ENCODE measurements around the gene MRPL55.

Gene MRPL55

GRCh38 chr1:228088586-228089498 lies 20.3 kb downstream of the MRPL55 start:
- FAIRE-seq (no peak), DNase-seq (ENCODE audit: insufficient read length) (no peak)

GRCh38 chr1:228087771-228088251 lies 21.3 kb downstream of the MRPL55 start:
- no peak for FAIRE-seq
- TF ChIP-seq POLR2A (IDR thresholded peaks at IDR 0.05; ENCODE audit: low read depth, low read length): no peak
- TF ChIP-seq POLR2AphosphoS5 (IDR thresholded peaks at IDR 0.05; ENCODE audit: low read depth, low read length): no peak
- no peak for TF ChIP-seq TAF1 (IDR thresholded peaks at IDR 0.05; ENCODE audit: borderline replicate concordance, low read depth, low read length)
- no peak for DNase-seq (ENCODE audit: insufficient read length)

More at GRCh38 chr1:228088586-228089498, 20.3 kb downstream of the MRPL55 start:
- TF ChIP-seq POLR2AphosphoS5 (IDR thresholded peaks at IDR 0.05; ENCODE audit: low read depth, low read length) (no peak), TAF1 (IDR thresholded peaks at IDR 0.05; ENCODE audit: borderline replicate concordance, low read depth, low read length) (no peak), POLR2A (IDR thresholded peaks at IDR 0.05; ENCODE audit: low read depth, low read length) (no peak)

- FAIRE-seq (no peak), DNase-seq (ENCODE audit: insufficient read length) (no peak)
- TF ChIP-seq POLR2A (IDR thresholded peaks at IDR 0.05; ENCODE audit: low read depth, low read length) (no peak), TAF1 (IDR thresholded peaks at IDR 0.05; ENCODE audit: borderline replicate concordance, low read depth, low read length) (no peak), POLR2AphosphoS5 (IDR thresholded peaks at IDR 0.05; ENCODE audit: low read depth, low read length) (no peak; the same call in 1 of the 2 replicates)
These were observed 23.7 kb downstream of the MRPL55 start for GRCh38 chr1:228085287-228085951.

- TF ChIP-seq TAF1 (IDR thresholded peaks at IDR 0.05; ENCODE audit: borderline replicate concordance, low read depth, low read length): no peak
- TF ChIP-seq POLR2A (IDR thresholded peaks at IDR 0.05; ENCODE audit: low read depth, low read length): no peak
- TF ChIP-seq POLR2AphosphoS5 (IDR thresholded peaks at IDR 0.05; ENCODE audit: low read depth, low read length): no peak; the same call in 1 of the 2 replicates
- no peak for DNase-seq (ENCODE audit: insufficient read length)
- FAIRE-seq: no peak
These were observed 24.3 kb downstream of the MRPL55 start for GRCh38 chr1:228084797-228085196.

GRCh38 chr1:228084325-228084724 lies 24.8 kb downstream of the MRPL55 start:
- FAIRE-seq: peak; percentile 78
- DNase-seq (ENCODE audit: insufficient read length): no peak
- TF ChIP-seq POLR2A (IDR thresholded peaks at IDR 0.05; ENCODE audit: low read depth, low read length): no peak
- TF ChIP-seq TAF1 (IDR thresholded peaks at IDR 0.05; ENCODE audit: borderline replicate concordance, low read depth, low read length): no peak
- no peak for TF ChIP-seq POLR2AphosphoS5 (IDR thresholded peaks at IDR 0.05; ENCODE audit: low read depth, low read length)

GRCh38 chr1:228083871-228084278 lies 25.2 kb downstream of the MRPL55 start:
- peak; percentile 69 for FAIRE-seq
- TF ChIP-seq TAF1 (IDR thresholded peaks at IDR 0.05; ENCODE audit: borderline replicate concordance, low read depth, low read length) (no peak), POLR2AphosphoS5 (IDR thresholded peaks at IDR 0.05; ENCODE audit: low read depth, low read length) (no peak), POLR2A (IDR thresholded peaks at IDR 0.05; ENCODE audit: low read depth, low read length) (no peak)

GRCh38 chr1:228082918-228083870 lies 25.9 kb downstream of the MRPL55 start:
- FAIRE-seq: peak; percentile 5
- DNase-seq (ENCODE audit: insufficient read length): peak; percentile 54
- TF ChIP-seq TAF1 (IDR thresholded peaks at IDR 0.05; ENCODE audit: borderline replicate concordance, low read depth, low read length) (no peak), POLR2AphosphoS5 (IDR thresholded peaks at IDR 0.05; ENCODE audit: low read depth, low read length) (no peak), POLR2A (IDR thresholded peaks at IDR 0.05; ENCODE audit: low read depth, low read length) (no peak)

More at GRCh38 chr1:228083871-228084278, 25.2 kb downstream of the MRPL55 start:
- DNase-seq (ENCODE audit: insufficient read length): no peak

GRCh38 chr1:228082214-228082917 lies 26.7 kb downstream of the MRPL55 start, which contains the start of gene ARF1:
Gene ARF1 (plus strand): TSS chr1:228082708. CDS start chr1:228097115, 14,407 bp downstream.
- DNase-seq (ENCODE audit: insufficient read length): peak; percentile 99
- FAIRE-seq: peak; percentile 97
- TF ChIP-seq POLR2A (IDR thresholded peaks at IDR 0.05; ENCODE audit: low read depth, low read length) (peak; percentile 87), POLR2AphosphoS5 (IDR thresholded peaks at IDR 0.05; ENCODE audit: low read depth, low read length) (peak; percentile 73), TAF1 (IDR thresholded peaks at IDR 0.05; ENCODE audit: borderline replicate concordance, low read depth, low read length) (peak; percentile 62; the same call in 1 of the 2 replicates)

- DNase-seq (ENCODE audit: insufficient read length) (peak; percentile 44), FAIRE-seq (no peak)
- TF ChIP-seq POLR2AphosphoS5 (IDR thresholded peaks at IDR 0.05; ENCODE audit: low read depth, low read length) (no peak), POLR2A (IDR thresholded peaks at IDR 0.05; ENCODE audit: low read depth, low read length) (no peak), TAF1 (IDR thresholded peaks at IDR 0.05; ENCODE audit: borderline replicate concordance, low read depth, low read length) (no peak)
These were observed 27.4 kb downstream of the MRPL55 start for GRCh38 chr1:228081578-228082213.
